ENCODE results near the gene PLEKHG3.
"Not testable (repeated sequence)": the region's sequence is repeated elsewhere in the genome, so short reads cannot be mapped to it uniquely, and the experiment has no call there.

PLEKHG3 gene

DNA sequence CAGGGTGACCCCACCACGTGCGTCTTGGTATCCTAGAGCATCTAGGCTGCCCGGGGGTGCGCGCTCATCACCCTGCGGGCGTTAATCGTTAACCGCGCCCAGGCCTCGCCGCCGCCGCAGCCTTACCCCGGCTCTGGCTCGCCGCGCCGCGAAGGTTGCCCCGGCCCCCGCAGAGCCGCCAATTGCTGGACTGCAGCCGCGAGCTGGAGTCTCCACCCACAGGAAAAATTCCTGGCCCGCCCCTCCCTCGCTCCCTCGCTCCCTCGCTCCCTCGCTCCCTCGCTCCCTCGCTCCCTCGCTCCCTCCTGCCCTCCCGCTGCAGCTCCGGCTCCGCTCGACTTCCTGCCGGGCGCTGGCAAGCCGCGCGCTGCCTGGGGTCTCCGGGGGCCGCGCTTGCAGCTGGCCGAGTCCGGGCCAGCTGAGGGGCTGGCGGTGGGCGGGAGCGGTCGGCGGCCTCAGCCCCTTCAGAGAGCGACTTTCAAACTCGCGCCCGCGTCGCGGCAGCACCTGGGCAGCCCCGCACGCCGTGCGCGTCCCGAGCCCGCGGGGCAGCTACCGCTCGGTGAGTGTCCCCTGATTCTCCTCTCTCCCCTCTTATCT, at the start of gene PLEKHG3:
TSS of gene PLEKHG3 (plus strand) at position 282 of the 600 bp plus-strand sequence. CDS start 23,208 bp downstream, outside the sequence.
- no peak for DNase-seq

DNA sequence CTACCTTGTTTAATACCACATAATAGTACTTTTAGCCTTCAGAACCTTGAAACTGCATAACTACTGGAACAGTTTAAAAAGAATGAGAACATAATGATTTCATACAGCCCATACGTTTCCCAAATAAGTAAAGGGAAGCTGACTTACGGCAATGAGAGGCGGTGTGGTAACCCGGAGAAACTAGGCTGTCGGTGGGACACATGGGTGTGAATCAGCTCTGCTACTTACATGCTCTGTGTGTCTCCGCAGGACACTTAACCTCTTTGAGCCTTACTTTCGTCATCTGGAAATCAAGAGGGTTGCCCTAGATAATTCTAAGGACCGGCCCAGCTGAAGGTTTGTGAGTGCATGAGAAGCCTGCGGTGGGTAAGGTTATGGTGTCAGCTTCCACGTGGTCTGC, 49.3 kb upstream of the PLEKHG3 start:
- DNase-seq = peak; percentile 82 to 93

DNA sequence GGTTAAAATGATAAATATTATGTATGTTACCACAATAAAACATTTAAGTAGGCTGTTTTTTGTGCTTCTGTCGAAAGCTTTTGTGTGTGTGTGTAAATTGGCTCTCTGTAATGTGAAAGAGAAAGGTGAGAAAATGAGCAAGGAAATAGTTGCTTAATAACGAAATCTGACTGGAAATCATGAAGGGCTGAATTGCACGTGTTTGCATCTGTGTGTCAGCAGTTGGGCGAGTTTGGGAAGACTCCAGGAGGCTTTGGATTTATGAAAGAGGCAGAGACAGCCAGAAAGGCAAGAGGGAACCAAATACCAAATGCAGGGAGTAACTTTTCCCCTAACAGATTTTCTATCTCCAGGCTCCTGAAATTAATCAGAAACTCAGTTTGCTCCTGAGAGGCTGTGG, 47.2 kb upstream of the PLEKHG3 start:
- peak in 1 of 2 donors; percentile 22 for DNase-seq

DNA sequence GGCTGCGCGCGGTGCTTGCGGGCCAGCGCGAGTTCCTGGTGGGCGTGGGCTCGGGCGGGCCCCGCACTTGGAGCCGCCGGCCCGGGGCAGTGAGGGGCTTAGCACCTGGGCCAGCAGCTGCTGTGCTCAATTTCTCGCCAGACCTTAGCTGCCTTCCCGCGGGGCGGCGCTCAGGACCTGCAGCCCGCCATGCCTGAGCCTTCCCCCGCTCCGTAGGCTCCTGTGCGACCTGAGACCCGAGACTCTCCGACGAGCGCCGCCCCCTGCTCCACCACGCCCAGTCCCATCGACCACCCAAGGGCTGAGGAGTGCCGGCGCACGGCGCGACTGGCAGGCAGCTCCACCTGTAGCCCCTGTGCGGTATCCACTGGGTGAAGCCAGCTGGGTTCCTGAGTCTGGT, 46.0 kb upstream of the PLEKHG3 start:
- no peak for DNase-seq

DNA sequence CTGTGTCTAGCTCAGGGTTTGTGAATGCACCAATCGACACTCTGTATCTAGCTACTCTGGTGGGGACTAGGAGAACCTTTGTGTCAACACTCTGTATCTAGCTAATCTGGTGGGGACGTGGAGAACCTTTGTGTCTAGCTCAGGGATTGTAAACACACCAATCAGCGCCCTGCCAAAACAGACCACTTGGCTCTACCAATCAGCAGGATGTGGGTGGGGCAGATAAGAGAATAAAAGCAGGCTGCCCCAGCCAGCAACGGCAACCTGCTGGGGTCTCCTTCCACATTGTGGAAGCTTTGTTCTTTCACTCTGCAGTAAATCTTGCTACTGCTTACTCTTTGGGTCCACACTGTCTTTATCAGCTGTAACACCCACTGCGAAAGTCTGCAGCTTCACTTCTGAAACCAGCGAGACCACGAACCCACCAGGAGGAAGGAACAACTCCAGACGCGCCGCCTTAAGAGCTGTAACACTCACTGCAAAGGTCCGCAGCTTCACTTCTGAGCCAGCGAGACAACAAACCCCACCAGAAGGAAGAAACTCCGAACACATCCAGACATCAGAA, 45.4 kb upstream of the PLEKHG3 start:
- DNase-seq = not testable (repeated sequence)

DNA sequence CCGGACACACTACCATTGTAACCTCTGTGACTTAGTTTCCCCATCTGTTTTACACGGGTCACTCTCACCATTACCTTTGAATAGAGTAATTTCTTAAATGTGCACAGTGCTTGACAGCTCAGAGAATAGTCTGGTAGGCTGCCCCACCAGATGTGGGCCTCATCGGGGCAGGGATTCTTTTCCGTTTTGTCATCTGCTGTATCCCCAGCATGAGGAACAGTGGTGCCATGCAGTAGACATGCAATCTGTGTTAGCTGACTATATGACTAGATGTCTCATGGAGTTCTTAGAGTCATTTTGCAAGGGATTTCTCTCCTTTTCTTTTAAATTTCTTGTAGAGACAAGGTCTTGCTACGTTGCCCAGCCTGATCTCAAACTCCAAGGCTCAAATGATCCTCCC, 44.9 kb upstream of the PLEKHG3 start:
- no peak for DNase-seq

DNA sequence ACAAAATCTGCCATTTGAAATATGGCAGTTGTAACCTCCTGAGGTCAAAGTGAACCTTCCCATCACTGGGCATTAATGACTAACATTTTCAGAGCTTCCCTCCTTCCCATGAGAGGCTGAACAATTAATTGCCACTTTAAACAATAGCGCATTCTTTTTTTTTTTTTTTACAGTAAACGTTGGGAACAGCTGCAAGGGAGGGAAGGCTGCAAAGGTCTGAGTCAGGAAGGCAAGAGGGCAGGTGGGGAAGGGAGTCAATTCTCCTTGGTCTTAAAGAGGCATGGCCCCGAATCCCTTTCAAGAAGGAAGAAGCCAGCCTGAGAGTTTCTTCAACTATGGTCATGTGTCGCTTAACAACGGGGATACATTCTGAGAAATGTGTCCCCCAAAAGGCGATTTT, 41.0 kb upstream of the PLEKHG3 start:
- DNase-seq = no peak

DNA sequence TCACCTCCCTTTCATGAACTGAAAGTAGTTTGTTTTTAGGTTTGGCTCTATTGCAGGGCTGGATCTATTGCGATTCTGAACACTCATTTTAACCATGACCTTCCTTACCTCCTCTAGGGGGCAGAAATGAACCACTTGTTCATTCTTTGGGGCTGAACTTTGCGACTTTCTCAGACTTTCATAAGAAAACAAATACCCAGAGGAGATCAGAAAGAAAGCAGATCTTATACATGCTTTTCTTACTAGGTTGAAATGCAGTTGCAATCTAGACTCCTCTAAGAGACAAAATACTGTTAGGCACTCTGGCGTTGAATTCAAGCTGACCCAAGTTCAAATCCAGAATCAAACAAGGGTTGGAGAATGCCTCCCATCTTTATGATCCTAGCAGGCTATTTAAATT, 32.6 kb upstream of the PLEKHG3 start:
- DNase-seq = peak; percentile 53 to 80

DNA sequence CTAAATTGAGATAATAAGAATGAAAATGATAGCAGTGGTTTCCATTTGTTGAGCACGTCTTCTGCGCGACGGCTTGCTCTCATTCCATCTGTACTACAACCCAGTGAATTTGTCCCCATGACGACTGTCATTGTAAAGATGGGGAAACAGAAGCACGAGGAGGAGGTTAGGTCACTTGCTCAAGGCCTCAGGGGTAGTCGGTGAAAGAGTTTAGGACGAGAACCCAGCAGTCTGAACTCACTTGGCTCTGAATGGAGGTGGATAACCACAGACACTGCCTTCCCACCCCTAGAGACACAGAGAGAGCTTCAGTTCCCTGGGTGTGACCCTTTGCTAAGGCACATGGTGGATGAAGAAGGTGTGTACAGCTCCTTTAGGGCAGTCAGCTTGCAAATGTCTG, 30.9 kb upstream of the PLEKHG3 start:
- DNase-seq = peak in 1 of 2 donors; percentile 35

DNA sequence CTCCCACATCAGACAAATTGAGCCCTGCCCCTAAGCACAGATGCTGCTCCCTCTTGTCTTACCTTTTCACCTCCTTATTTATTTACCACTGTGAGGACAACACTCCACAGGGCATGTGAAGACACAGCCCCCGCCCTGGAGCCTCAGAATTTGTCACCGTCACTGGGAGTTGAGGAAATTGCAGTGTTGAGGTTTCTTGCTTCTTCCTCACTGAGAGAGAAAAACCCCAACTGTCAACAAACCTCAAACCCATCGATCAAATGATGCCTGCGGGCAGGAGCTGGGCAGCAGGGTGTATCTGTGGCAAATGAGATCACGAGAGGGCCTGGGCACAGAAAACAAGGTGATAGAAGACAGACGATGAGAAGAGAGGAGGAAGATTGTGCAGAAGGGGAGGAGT, 30.5 kb upstream of the PLEKHG3 start:
- DNase-seq = peak; percentile 66 to 71

DNA sequence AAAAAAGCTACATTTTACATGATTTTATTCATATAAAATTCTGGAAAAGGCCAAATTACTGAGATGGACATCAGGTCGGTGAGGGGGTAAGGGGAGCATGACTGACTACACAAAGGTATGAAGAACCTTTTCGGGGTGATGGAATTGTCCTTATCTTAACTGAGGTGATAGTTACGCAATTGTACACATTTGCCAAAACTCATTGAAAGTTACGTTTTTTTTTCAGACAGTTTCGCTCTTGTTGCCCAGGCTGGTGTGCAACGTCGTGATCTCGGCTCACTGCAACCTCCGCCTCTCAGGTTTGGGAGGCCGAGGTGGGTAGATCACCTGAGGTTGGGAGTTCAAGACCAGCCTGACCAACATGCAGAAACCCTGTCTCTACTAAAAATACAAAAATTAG, 29.4 kb upstream of the PLEKHG3 start:
- DNase-seq = no peak

DNA sequence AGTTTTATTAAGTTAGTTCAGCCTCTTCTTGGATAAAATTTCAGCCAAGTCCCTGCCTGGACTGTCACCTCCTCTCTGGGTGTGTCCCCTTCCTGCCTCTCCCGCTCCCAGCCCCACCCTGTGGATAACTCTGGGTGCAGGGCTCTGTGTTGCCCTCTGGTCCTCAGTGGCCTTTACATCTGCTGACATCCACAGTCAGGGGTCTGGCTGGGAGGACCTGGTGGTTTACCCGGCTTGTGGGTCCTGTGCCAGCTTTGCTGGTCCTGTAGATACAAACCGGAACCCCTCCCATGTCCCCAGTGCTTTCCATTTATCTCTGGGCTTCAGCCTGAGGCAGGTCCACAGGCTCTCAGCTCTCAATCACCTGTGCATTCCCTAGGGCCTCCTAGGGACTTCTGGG, 28.9 kb upstream of the PLEKHG3 start:
- DNase-seq = no peak

DNA sequence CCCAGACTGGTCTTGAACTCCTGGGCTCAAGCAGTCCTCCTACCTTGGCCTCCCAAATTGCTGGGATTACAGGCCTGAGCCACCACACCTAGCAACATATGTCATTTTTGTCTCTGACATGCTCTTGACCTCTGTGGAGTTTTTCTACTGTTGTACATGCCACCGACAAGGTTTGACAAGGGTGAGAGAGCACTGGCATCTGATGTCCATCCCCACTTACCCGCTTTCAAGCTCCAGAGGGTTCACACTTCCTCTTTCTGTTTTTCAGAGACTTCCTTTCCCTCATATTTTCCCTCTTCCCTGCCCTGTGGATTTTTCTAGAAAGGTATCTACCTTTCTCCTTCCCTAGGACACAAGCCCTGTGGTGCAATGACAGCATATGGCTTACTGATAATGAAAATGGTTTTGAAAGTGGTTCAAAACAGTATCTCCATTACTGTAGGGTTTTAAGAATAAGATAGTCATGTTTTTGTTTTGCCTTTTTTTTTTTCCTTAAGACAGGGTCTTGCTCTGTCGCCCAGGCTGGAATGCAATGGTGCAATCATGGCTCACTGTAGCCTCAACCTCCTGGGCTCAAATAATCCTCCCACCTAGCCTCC, 27.7 kb upstream of the PLEKHG3 start:
- DNase-seq = no peak

DNA sequence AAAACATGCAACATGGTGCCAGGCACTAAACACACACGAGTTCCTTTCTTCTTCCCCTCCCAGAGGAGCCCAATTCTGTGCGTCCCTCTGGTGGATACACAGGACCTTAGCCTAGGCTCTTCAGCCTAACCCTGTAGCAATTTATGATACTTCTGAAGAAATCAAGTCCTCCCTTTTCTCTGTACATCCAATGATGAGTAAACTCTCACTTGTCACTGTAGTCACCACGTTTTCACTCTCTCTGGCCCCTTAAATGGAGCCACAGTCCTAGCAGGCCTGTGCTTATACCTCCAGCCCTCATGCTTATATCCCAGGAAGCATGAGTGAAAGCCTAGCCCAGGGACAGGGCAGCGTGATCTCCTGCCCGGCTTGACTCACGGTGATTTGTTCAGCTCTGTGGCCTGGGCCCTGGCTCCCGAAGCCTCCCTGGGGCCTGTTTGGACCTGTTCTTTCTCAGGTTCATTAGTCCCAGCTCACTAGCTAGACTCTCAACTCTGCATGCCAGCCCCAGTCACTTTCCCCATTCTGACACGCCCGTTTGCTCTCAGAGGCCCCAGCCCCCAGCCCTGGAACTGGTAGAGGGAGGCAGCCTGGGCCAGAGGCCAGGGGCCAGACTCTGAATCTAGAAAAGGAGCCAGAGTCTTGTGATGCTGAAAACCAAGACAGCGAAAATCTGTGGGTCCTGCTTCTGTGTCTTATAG, 24.1 kb upstream of the PLEKHG3 start:
- no peak for DNase-seq

DNA sequence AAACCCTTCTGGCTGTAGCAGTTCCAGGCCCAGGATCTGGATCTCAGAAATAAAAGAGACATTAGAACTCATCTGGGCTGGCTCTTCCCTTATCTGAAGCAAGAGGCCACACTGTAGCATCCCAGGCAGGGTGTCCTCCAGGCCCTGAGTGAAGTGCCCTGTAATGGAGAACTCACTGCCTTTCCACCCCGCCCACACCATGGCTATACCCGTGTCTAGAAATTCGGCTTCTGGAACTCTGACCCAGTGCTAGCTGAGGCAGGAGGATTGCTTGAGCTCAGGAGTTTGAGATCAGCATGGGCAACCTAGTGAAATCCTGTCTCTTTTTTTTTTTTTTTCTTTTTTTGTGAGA, 23.5 kb upstream of the PLEKHG3 start:
- DNase-seq = peak; percentile 55 to 66

DNA sequence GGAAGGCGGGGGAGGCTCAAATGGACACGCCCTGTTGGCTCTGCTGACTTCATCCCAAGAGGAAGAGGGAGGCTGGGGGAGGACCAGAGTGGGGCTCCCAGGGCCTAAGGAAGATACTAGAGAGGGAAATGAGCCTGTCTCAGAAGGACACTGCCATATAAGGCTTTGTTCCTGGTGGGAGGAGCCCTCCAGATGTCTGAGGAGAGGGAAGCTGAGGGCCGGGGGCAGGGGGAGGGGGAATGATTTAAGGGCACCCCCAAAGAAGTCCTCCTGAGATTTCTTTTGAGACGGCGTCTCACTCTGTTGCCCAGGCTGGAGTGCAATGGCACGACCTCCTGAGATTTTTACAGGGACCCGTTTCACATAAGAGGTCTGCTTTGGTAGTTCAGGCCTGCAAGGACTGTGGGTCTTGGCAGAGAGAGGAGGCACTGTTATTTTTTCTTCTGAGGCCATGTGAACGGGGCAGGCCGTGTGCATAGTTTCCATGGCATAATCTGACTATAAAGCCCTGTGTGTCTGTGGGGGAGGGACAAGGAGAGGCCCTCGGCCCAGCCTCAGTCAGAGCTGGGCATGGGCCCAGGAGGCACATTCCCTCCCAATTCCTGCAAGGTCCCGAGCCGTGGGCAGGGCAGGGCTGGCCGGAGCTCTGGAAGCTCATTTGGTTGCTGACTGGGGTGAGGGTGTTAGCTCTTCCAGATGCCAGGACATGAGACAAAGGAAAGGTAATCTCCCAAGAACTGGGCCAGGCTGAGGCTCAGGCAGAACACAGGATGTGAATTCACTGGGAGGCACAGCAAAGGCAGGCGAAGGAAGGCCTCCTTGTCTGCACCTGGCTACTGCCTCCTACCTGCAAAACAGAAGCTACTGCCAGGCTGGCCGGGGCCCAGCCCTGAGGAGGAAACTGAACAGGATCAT, 22.2 kb upstream of the PLEKHG3 start:
- DNase-seq = peak; percentile 69 to 76

DNA sequence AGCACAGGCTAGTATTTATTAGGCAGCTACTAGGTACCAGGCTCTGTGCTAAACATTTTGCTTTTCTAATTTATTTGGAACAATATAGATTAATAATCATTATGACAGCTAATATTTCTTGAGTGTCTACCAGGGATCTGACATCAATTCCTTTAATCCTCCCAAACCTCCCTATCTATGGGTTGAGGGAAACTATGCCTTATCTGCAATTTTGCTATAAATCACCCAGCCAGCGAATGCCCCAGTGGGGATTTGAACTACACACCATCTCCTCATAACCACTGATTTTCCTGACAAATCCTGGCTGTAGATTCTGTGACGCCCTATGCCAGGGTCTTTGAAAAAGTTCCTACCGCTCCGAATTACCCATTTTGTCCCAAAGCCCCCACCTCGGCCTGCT, 21.4 kb upstream of the PLEKHG3 start:
- DNase-seq = no peak

DNA sequence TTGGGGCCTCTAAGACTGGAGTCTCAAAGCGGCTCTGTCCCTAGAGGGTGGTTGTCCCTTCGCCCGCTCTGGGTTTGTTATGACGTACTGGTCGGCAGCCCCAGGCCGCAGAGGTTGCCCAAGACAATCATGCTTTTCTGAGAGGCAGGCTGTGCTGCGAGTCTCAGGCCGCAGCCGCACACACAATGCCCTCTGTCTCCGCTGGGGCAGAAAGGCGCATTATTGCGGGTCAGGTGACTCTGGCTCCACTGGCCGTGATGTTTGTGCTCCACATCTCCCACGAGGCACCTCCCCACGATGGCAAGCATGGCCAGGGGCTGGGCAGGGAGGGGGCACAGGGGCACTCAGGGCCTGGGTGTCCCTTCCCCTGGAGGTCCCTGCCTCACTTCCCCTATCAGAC, 21.0 kb upstream of the PLEKHG3 start:
- no peak for DNase-seq

DNA sequence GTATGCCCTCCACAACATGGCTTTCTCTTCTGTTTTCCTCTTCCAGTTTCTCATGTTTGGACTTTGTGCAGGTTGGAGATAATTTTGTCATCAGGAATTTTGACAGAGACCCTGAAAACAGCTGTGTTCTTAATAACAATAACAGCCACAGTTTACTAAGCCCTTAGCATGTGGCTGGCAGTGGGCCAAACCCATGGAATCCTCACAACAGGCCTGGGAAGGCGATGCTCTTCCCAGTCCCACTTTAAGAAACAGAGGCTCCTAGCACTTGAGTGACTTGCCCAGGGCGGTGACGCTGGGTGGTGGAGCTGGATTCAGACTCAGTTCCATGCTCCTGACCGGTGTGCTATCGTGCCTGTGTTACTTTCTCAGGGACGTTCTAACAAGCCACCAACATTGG, 20.1 kb upstream of the PLEKHG3 start:
- no peak for DNase-seq

DNA sequence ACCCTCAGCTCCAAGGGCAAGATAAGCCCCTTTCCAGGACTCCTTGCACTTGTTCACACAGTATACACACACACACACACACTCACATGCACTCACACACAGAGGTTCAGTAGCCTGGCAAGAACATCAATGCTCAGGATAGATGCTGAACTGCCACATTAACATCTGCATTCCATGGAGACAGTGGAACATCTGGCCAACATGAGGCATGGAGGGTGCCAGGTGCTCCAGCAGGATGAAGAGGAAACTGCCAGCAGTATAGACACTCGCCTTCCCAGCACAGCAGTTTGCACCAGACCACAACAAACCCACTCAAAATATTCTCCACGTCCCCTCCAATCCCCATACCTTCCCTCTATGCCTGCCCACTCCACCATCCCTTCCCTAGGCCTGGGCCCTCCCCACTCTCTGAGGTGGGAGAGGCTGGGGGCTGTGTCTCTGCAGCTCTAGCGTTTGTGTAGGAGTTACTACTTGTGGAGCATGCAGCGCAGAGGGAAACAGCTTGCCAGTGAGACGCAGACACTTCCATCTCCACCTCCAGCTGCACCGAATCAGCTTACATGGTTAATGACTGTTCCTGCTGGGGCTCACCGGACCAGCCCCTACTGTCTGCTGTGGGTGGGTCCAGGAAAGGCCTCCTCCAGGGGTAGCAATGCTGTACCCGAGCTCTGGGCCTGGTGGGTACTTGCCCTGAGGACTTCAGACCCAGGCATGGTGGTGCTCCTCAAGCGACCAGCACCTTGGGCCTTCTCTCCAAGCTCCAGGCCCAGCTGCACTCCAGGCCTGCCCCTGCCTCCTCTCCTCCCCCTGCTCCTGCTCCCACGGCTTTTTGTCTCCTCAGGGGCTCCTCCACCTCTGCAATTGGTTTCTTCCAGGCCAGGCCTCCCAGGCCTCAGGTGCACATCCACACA, 18.6 kb upstream of the PLEKHG3 start:
- DNase-seq = no peak

DNA sequence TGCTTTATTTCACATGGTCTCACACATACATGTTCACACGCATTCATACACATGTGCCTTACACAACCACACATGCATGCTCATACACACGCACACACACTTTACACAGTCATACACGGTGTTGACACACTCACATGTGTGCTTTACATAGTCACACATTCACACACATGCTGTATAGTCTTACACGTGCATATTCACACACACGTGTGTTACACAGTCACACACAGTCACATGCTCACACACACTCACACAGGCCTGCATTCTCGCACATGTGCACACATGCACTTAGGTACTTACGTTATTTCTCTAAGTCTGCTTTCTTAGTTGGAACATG, 18.0 kb upstream of the PLEKHG3 start:
- no peak for DNase-seq

DNA sequence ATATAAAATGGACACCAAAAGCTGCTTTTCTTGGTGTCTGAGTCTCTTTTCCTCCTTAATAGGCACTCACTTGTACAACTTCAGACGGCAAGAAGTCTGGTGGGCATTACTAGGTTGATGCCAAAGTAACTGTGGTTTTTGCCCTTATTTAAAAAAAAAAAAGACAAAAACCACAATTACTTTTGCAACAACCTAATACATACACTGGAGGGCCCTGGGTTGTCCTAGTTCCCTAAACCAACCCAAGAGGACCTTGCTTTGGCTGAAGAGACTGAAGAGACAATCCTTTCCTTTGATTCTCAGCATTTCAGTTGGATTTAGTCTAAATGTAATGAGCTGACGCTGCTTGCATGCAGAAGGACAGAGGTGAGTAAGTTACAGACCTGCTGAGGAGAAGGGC, 16.2 kb upstream of the PLEKHG3 start:
- peak; percentile 43 to 55 for DNase-seq

All from inflammatory macrophage treated with lipopolysaccharide for 1 hour (primary cell).